HepG2 (cell line): ENCODE data around the gene CLEC3B. TPM values are rescaled to one million over a fixed set of nuclear protein-coding genes. Genes with fewer than 3 reads are reported as not detected.

Experiments used
- CHD2 ChIP-seq: IDR thresholded peaks from 2 replicates; pipeline ENCODE4 v1.6.1; 2011; ENCODE audit warnings: low read depth, low read length, improper control_type of control experiment
- CHD4 ChIP-seq: fragments of 200-600 bp; sonication (generic); IDR thresholded peaks from 2 replicates; pipeline ENCODE4 v1.7.0; 2017; ENCODE audit warnings: mild to moderate bottlenecking, low read length, borderline replicate concordance
- HMGXB4 ChIP-seq, 2 experiments: sonication (generic) in 1 of 2; formaldehyde crosslinking in 1 of 2; IDR thresholded peaks; 2 replicates each; pipeline versions ENCODE4 v1.4.0 to v1.6.1; 2018 to 2020; ENCODE audit warnings: missing genetic modification reagents in 2 of 2, borderline replicate concordance in 1 of 2, low read depth in 1 of 2, mild to moderate bottlenecking in 1 of 2, missing biosample characterization in 1 of 2
- MEIS1 ChIP-seq: sonication (generic); formaldehyde crosslinking; IDR thresholded peaks from 2 replicates; pipeline ENCODE4 v1.9.0; 2021; ENCODE audit warnings: mild to moderate bottlenecking, missing genetic modification reagents, moderate library complexity, borderline replicate concordance
- REL ChIP-seq: sonication (generic); formaldehyde crosslinking; conservative IDR thresholded peaks from 2 replicates; pipeline ENCODE4 v1.8.0; 2022; ENCODE audit warnings: mild to moderate bottlenecking, missing genetic modification reagents, moderate library complexity
- USF2 ChIP-seq, 2 experiments: sonication (generic) in 1 of 2; formaldehyde crosslinking in 1 of 2; IDR thresholded peaks; 2 replicates each; pipeline versions ENCODE4 v1.5.1 to v1.6.1; 2011 to 2020; ENCODE audit warnings: borderline replicate concordance in 1 of 2, low read depth in 1 of 2, low read length in 1 of 2, mild to moderate bottlenecking in 1 of 2, missing genetic modification reagents in 1 of 2, moderate library complexity in 1 of 2
- ZBTB2 ChIP-seq: sonication (generic); formaldehyde crosslinking; IDR thresholded peaks from 2 replicates; pipeline ENCODE4 v1.8.0; 2022; ENCODE audit warnings: low read depth, missing genetic modification reagents
- polyA plus RNA-seq, 8 experiments: library from polyadenylated mRNA; depleted of rRNA in 3 of 8; stranded (reverse) in 7 of 8; unstranded in 1 of 8; fragments of >200 nt; fragmentation: Illumina TruSeq in 4 of 8; extraction: Trizol in 4 of 8; gene quantifications; 2 replicates each; pipeline versions ENCODE4 v1.2.1 to v1.2.3, GENCODE V29; 2011 to 2016; ENCODE audit warnings: low read depth in 4 of 8, missing spikeins in 1 of 8, mixed read lengths in 1 of 8; ENCODE audit not compliant: insufficient read depth in 1 of 8
- total RNA-seq, 5 experiments: library from RNA; depleted of rRNA; stranded (reverse); fragments of >200 nt; fragmentation: Illumina TruSeq; extraction: Trizol; gene quantifications; 2 replicates each; pipeline ENCODE4 v1.2.3, GENCODE V29; 2016; ENCODE audit warnings: low read depth in 1 of 5

CLEC3B gene
- total and polyA plus RNA-seq, 2 of the 13 experiments (the other 11 are each of a cell fraction or from before 2014, with no cell fraction given): 0.07 TPM; not detected in 1

GRCh38 chr3:45009868-45010267 lies 16.2 kb upstream of the CLEC3B start (continued):
- TF ChIP-seq HMGXB4 (CRISPR knock-in tag; IDR thresholded peaks at IDR 0.05; ENCODE audit: borderline replicate concordance in 1 of 2, low read depth in 1 of 2) (no peak), CHD4 (no peak), CHD2 (no peak), USF2 (IDR thresholded peaks at IDR 0.05; ENCODE audit: low read depth, low read length) (no peak), USF2 (CRISPR knock-in tag; IDR thresholded peaks at IDR 0.05; ENCODE audit: borderline replicate concordance) (no peak), ZBTB2 (CRISPR knock-in tag) (no peak), MEIS1 (CRISPR knock-in tag) (no peak), REL (CRISPR knock-in tag) (no peak)
- TF ChIP-seq, all 625 proteins: peak for 0
